Measurements from ENCODE around the gene USP32. TPM values are rescaled to one million over a fixed set of nuclear protein-coding genes. Genes with fewer than 3 reads are reported as not detected.
A peak's percentile ranks its signal among the peaks of the same experiment; 100 is the strongest.

The USP32 gene
- total and polyA plus RNA-seq, 2 donors (not counting 3 experiments of a cell fraction or from before 2014, with no cell fraction given), result 15.7 to 52.9 TPM

DNA sequence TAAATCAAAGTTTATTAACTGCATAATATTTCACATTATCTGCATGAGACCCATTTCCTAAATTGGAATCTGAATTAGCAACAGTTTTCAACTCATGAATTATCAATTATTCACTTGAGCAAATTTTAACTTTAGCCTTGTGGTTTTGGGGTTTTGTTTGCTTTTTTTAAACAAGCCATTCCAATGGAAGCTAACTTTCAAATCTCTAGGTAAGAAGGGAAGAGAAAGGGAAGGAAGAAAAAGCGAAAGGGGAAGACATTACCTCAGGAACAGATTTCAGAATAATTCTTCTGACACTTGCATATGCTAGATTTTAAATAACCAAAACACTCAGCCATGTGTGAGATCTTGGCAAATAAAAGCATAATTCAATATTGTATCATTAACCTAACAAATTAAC, 139.5 kb downstream of the USP32 start:
- Histone ChIP-seq H3K4me3 (replicated peaks in 1 of 3; ENCODE audit: insufficient read depth in 1 of 3, low read depth in 1 of 3, low read length in 3 of 3) (no peak overlapping the region), H3K27ac (ENCODE audit: insufficient read depth, low read depth, low read length) (no peak overlapping the region), H4K20me1 (replicated peaks; ENCODE audit: control insufficient read depth, extremely low read depth, insufficient read depth, low read length) (no peaks in the 10 kb centered on the region), H3K4me2 (ENCODE audit: insufficient read depth, low read length) (no peak overlapping the region), H3K79me2 (ENCODE audit: control insufficient read depth, insufficient read depth, low read length) (no peaks in the 10 kb centered on the region), H3K4me1 (ENCODE audit: control insufficient read depth, extremely low read depth, insufficient read depth, low read length) (peaks cover 31% of the 10 kb centered on the region), H3K36me3 (ENCODE audit: control insufficient read depth in 2 of 2, extremely low read depth in 1 of 2, insufficient read depth in 2 of 2, low read length in 2 of 2) (peaks cover 0 to 3% of the 10 kb centered on the region in 2 experiments), H3K9ac (replicated peaks; ENCODE audit: extremely low read depth, insufficient read depth, low read length) (no peak overlapping the region), H3K27me3 (ENCODE audit: control insufficient read depth in 2 of 2, insufficient read depth in 2 of 2, low read length in 2 of 2) (no peaks in the 10 kb centered on the region), H3K9me3 (replicated peaks; ENCODE audit: control insufficient read depth, insufficient read depth, low read length) (no peaks in the 10 kb centered on the region), H2AFZ (ENCODE audit: low read depth, low read length) (no peak overlapping the region), H3K9me1 (replicated peaks; ENCODE audit: control insufficient read depth, extremely low read depth, insufficient read depth, low read length) (no peaks in the 10 kb centered on the region)
- BruUV-seq (replicated peaks), result no TSS peak
- intact Hi-C loops (cut with micrococcal nuclease) (no loop called here), dilution Hi-C loops (cut with MboI; ENCODE audit: extremely low pct_ligation_motif_present, low sequenced_read_pairs) (no loop called here)
- FAIRE-seq (no peak), DNase-seq (ENCODE audit: low read depth, low spot score) (no peak)
- CTCF ChIA-PET, result interaction anchor here (1.0 kb wide), 1 partner anchor 14 kb away, joined by 3 read pairs; no protein-coding TSS in a partner anchor
- POLR2A ChIA-PET, result no interaction called here
- TF ChIP-seq, protein P1, sequence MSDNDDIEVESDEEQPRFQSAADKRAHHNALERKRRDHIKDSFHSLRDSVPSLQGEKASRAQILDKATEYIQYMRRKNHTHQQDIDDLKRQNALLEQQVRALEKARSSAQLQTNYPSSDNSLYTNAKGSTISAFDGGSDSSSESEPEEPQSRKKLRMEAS (IDR thresholded peaks at IDR 0.05; ENCODE audit: insufficient read depth, insufficient read length), result no peak
- TF ChIP-seq GATA2 (IDR thresholded peaks at IDR 0.05; ENCODE audit: insufficient read depth, insufficient read length, low read depth, low read length), result no peak
- no peak for TF ChIP-seq JUN (IDR thresholded peaks at IDR 0.05; ENCODE audit: borderline replicate concordance, insufficient read depth, insufficient read length, low read depth)
- no peak for TF ChIP-seq POLR2A (IDR thresholded peaks at IDR 0.05; ENCODE audit: low read depth, low read length)

DNA sequence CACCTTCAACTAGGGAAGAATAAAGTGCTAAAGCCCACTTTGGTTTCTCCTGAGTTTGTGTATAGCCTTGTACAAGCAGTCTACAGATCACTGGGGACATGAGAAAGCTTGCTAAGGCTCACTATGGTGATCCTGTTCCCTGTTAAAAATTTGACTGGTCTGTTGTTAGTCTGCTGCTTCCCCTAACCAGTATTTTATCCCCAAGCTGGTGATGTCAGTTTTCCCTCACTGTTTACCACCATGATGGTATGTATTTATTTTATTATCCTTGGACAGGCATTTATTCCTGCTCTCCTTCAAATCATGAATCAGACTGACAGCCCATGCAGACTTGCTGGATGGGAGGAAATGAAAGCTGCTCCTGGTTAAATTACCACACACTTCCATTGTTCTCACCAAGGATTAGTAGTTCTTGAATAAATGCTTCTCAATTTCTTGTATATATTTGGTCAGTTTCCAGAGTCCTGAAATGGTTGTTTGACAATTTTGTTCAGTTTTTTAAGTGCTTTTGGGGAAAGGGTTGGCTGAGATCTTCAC, 142.6 kb downstream of the USP32 start:
- peak; percentile 87 for DNase-seq (ENCODE audit: low read depth, low spot score)
- Histone ChIP-seq H3K9ac (replicated peaks; ENCODE audit: extremely low read depth, insufficient read depth, low read length) (peak overlapping the region; percentile 32), H2AFZ (ENCODE audit: low read depth, low read length) (peak overlapping the region; percentile 2), H3K9me1 (replicated peaks; ENCODE audit: control insufficient read depth, extremely low read depth, insufficient read depth, low read length) (no peaks in the 10 kb centered on the region), H3K4me2 (ENCODE audit: insufficient read depth, low read length) (peak overlapping the region; percentile 81), H3K9me3 (replicated peaks; ENCODE audit: control insufficient read depth, insufficient read depth, low read length) (no peaks in the 10 kb centered on the region), H3K36me3 (ENCODE audit: control insufficient read depth in 2 of 2, extremely low read depth in 1 of 2, insufficient read depth in 2 of 2, low read length in 2 of 2) (peaks cover 0 to 2% of the 10 kb centered on the region in 2 experiments), H3K27ac (ENCODE audit: insufficient read depth, low read depth, low read length) (peak overlapping the region; percentile 87), H4K20me1 (replicated peaks; ENCODE audit: control insufficient read depth, extremely low read depth, insufficient read depth, low read length) (no peaks in the 10 kb centered on the region), H3K4me1 (ENCODE audit: control insufficient read depth, extremely low read depth, insufficient read depth, low read length) (peaks cover 22% of the 10 kb centered on the region), H3K79me2 (ENCODE audit: control insufficient read depth, insufficient read depth, low read length) (no peaks in the 10 kb centered on the region), H3K27me3 (ENCODE audit: control insufficient read depth in 2 of 2, insufficient read depth in 2 of 2, low read length in 2 of 2) (no peaks in the 10 kb centered on the region), H3K4me3 (replicated peaks in 1 of 3; ENCODE audit: insufficient read depth in 1 of 3, low read depth in 1 of 3, low read length in 3 of 3) (peak overlapping the region in 1 of 3 experiments; percentile 35)
- peak; percentile 78 for FAIRE-seq
- CTCF ChIA-PET, result interaction anchor here (0.8 to 2.4 kb wide), 5 partner anchors 8 to 172 kb away, joined by 3 to 22 read pairs (median 4); no protein-coding TSS in a partner anchor
- dilution Hi-C loops (cut with MboI; ENCODE audit: extremely low pct_ligation_motif_present, low sequenced_read_pairs), result no loop called here
- POLR2A ChIA-PET, result no interaction called here
- intact Hi-C loops (cut with micrococcal nuclease), result loop anchor here (5.0 kb wide), 1 partner anchor 143 kb away; the partner anchor contains the start of gene USP32
- no peak for TF ChIP-seq POLR2AphosphoS5 (IDR thresholded peaks at IDR 0.05; ENCODE audit: insufficient read depth, low read depth, low read length)
- no peak for TF ChIP-seq POLR2A (IDR thresholded peaks at IDR 0.05; ENCODE audit: low read depth, low read length)
- no peak for TF ChIP-seq EZH2 (IDR thresholded peaks at IDR 0.05; ENCODE audit: borderline replicate concordance, low read depth, low read length, severe bottlenecking)
- no peak for TF ChIP-seq MYC (IDR thresholded peaks at IDR 0.05; ENCODE audit: low read depth, low read length)
- TF ChIP-seq, protein P2, sequence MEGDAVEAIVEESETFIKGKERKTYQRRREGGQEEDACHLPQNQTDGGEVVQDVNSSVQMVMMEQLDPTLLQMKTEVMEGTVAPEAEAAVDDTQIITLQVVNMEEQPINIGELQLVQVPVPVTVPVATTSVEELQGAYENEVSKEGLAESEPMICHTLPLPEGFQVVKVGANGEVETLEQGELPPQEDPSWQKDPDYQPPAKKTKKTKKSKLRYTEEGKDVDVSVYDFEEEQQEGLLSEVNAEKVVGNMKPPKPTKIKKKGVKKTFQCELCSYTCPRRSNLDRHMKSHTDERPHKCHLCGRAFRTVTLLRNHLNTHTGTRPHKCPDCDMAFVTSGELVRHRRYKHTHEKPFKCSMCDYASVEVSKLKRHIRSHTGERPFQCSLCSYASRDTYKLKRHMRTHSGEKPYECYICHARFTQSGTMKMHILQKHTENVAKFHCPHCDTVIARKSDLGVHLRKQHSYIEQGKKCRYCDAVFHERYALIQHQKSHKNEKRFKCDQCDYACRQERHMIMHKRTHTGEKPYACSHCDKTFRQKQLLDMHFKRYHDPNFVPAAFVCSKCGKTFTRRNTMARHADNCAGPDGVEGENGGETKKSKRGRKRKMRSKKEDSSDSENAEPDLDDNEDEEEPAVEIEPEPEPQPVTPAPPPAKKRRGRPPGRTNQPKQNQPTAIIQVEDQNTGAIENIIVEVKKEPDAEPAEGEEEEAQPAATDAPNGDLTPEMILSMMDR (IDR thresholded peaks at IDR 0.05; ENCODE audit: extremely low read depth in 1 of 2, insufficient read depth in 1 of 2, low read depth in 1 of 2, low read length in 2 of 2), result no peak
- TF ChIP-seq JUN (IDR thresholded peaks at IDR 0.05; ENCODE audit: borderline replicate concordance, insufficient read depth, insufficient read length, low read depth), result no peak
- TF ChIP-seq, protein P1 (IDR thresholded peaks at IDR 0.05; ENCODE audit: insufficient read depth, insufficient read length), result no peak
- TF ChIP-seq GATA2 (IDR thresholded peaks at IDR 0.05; ENCODE audit: insufficient read depth, insufficient read length, low read depth, low read length), result no peak
- TF ChIP-seq FOS (IDR thresholded peaks at IDR 0.05; ENCODE audit: borderline replicate concordance, insufficient read depth, low read length), result no peak
- no TSS peak for BruUV-seq (replicated peaks)

Data from endothelial cell of umbilical vein (primary cell).